Forelimb muscle (tissue), 1 donor: ENCODE measurements around the gene IFT80. TPM values are rescaled to one million over a fixed set of nuclear protein-coding genes. Genes with fewer than 3 reads are reported as not detected.
A peak's percentile ranks its signal among the peaks of the same experiment; 100 is the strongest.

Experiments
- DNase-seq: peaks from one replicate; pipeline ENCODE4 v3.0.0-alpha.2; 2013; ENCODE audit warnings: low read depth
- polyA plus RNA-seq: library from polyadenylated mRNA; unstranded; fragments of 120-200 nt; gene quantifications from one replicate; pipeline ENCODE4 v1.2.1, GENCODE V29; 2013; ENCODE audit not compliant: insufficient read length

The IFT80 gene
- polyA plus RNA-seq: 26.4 TPM

DNA sequence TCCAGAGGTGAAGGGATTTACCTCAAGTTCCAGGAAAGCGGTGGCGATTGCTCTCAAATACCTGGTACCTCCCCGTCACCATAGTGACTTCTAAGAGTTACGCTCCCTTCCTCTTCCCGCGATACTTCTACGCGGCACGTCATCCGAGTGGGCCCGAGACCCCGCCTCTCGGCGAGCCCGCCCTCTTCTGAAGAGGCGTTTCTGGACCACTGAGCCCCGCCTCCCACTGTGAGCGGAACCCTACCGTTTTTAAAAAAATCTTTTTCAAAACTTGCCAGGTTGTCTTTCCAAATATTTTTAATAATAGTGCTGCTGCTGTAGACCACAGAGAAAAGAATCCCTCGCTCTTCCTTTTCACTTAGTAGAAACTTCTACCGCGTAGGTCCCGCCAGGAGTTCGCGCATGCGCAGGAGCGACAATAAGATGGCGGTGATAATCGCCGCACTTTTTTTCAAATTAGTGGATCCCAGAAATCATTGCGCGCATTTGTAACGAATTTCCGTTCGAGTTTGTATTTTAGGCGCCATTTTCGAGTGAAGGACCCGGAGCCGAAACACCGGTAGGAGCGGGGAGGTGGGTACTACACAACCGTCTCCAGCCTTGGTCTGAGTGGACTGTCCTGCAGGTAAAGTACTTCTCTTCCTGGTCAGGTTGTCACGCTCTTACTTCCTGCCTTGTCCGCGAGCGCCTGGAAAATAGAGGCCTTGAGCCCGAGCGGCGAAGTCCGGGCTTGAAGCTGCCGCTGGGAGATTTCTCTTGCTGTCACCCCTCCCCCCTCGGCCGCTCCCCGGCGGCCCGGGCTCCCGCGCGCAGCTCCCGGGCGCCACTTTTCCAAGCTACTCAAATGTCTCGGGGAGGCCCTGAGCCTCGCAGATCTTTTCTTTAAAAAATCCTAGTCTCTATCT, at the start of gene IFT80, which contains the start of gene SMC4:
TSS of gene IFT80 (minus strand) at position 101 of the 905 bp plus-strand sequence. CDS start 14,625 bp downstream, outside the sequence.
TSS of gene SMC4 (plus strand) at position 526 of the 905 bp plus-strand sequence. CDS start 1,177 bp downstream, outside the sequence.
- DNase-seq: peak; percentile 92

DNA sequence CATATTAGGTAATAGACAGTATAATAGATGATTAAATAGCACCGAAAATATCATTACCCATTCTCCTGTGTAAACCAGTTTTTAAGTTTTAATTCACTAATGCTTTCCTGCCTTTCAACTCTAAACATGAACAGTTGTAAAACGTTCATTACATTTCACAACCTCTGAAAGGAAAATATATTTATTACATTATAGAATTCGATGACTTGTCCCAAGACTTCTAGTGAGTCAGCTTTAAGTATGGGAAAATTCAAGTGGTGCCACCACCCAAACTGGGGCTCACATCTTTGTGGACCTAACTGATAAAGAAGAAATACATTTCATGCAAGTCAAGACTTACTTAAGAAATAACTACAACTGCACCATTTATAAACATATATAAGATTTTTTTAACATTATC, 48.5 kb upstream of the IFT80 start:
- no peak for DNase-seq

DNA sequence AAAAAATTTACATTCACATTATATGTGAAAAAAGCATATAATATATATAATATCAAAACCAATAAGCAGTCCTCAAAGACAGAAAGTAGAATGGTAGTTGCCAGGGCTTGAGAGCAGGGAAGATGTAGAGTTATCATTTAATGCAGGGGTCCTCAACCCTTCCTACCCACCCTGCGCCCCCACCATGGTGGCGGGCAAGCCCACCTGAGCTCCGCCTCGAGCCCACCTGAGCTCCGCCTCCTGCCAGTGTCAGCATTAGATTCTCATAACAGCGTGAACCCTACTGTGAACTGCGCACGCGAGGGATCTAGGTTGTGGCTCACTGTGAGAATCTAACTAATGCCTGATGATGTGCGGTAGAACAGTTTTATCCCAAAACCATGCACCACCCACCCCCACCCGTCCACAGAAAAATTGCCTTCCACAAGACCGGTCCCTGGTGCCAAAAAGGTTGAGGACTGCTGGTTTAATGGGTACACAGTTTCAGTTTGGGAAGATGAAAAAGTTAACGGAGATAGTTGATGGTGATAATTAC, 47.6 kb upstream of the IFT80 start:
- DNase-seq: no peak

DNA sequence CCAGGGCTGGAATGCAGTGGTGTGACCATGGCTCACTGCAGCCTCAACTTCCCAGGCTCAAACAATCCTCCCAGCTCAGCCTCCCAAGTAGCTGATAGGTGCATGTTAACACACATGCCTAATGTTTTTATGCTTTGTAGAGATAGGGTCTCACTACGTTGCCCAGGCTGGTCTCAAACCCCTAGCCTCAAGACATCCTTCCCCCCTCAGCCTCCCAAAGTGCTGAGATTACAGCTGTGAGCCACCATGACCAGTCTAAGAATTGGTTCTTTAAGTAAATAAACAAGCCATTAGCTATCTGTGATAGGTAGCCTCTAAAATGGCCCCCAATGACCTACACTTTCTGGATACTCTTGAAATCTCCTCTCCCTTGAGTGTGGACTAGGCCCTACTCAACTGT, 46.8 kb upstream of the IFT80 start:
- DNase-seq: no peak

DNA sequence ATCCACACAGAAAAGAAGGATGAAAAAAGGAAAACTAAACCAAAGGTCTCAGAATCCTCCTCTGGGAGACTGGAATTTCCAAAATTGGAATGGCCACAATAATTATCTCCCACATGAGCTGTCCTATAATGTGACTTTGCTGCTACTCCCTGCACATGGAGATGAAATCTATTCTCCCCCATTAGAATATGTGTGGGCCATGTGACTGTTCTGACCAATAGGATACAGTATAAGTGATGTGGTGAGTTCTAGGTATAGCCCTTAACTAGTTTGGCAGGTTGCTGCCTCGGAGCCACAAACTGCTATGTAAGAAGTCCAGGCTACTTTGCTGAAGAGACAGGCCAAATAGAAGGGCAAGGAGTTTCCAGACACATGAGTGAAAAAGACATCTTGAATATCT, 45.4 kb upstream of the IFT80 start:
- DNase-seq: no peak

DNA sequence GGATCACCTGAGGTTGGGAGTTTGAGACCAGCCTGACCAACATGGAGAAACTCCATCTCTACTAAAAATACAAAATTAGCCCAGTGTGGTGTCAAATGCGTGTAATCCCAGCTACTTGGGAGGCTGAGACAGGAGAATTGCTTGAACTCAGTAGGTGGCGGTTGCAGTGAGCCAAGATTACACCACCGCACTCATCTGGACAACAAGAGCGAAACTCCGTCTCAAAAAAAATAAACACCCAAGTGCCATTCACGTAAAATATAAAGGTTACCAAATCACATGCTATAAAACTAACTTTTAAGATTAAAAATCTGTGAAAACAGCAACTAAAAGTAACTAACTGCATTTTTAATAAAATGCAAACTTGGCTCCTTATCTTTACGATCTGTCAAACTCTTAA, 41.7 kb upstream of the IFT80 start:
- no peak for DNase-seq

DNA sequence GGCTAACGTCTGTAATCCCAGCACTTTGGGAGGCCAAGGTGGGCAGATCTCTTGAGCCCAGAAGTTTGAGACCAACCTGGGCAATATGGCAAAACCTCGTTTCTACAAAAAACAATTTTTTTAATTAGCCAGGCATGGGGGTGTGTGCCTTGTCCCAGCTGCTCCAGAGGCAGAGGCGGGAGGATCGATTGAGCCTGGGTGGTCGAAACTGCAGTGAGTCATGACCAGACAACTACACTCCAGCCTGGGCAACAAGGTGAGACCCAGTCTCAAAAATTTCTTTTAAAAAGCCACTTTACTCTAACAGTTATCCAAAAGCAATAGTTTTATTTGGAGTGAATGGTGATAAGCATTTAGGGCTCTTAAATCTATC, 38.0 kb upstream of the IFT80 start:
- no peak for DNase-seq

DNA sequence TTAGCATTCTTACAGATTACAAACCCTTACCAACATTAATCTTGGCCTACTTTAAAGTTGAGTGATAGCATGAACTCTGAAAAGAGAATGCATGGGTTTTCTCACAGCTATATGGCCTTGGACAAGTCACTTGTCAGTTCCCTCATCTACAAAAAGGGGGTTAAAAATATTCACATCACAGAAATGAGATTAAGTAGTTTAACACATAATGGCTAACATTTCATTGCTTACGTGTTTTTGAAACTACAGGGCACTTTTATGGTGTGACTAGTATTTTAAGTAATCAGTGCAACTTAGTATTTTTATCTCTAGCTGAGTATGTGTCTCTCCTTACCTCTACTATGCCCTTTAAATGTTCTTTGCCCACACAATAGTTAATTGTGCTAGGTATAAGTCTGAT, 36.7 kb upstream of the IFT80 start:
- DNase-seq: no peak

DNA sequence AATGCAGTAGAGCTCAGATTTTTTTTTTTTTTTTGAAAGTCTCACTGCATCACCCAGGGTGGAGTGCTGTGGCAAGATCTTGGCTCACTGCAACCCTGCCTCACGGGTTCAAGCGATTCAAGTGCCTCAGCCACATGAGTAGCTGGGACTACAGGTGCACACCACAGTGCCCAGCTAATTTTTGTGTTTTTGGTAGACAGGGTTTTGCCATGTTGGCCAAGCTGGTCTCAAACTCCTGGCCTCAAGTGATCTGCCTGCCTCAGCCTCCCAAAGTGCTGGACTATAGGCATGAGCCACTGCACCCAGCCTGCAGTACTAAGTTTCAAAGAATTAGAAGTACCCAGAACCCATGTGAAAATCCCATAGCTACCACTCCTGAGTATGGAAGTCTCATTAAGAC, 36.1 kb upstream of the IFT80 start:
- no peak for DNase-seq

DNA sequence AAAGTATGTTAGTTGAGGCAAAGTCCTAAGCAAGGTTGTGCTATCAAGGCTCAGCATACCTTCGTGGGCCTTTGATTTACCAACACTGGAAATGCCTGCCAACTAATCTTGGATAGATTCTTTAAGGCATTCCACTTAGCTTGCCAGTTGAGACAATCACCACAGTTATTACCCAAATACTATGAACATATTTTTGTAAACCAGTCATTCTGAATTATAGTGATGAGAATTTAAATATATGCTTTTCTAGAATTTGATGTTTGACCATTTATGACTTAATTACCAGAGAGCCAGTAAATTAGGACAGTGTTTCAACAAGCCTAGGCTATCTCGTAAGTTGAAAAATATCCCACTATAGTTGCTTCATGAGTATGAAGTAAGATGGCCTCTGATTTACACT, 35.0 kb upstream of the IFT80 start:
- DNase-seq: no peak

DNA sequence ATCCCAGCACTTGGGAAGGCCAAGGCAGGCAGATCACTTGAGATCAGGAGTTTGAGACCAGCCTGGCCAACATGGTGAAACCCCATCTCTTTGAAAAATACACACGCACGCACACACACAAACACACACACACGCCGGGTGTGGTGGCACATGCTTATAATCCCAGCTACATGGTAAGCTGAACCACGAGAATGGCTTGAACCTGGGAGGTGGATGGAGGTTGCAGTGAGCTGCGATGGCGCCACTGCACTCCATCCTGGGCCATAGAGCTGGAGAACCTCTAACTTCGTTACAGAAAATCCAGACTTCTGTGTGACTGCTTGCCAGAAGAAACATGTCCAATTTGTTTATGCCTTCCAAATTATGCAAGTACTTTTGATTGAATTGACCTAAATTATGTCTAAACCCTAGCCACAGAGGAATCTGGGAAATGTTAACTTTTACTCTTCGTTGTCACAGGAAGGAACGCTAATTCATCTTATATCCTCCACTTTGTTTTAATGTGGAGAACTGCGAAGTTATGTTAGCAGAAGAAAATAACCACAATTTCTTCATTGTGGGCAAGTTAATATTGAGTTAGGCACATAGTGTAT, 28.9 kb upstream of the IFT80 start:
- no peak for DNase-seq

DNA sequence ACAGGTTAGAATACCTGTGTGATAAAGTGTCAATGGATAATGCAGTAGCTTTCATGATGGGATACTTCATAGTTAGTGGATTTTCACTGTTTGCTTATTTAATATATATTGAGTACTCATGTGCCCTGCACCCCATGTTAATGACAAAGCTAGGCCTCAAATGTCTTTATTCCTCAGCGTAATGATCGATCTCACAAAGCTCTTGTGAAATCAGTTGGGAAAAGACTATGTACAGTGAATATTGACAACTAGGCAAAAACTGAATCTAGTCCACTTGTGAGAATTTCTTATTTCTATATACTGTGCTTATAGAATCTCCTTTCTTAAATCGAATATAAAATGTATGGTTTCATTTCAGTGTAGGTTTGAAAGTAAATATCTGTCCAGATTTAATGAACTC, 18.3 kb upstream of the IFT80 start:
- DNase-seq: no peak

DNA sequence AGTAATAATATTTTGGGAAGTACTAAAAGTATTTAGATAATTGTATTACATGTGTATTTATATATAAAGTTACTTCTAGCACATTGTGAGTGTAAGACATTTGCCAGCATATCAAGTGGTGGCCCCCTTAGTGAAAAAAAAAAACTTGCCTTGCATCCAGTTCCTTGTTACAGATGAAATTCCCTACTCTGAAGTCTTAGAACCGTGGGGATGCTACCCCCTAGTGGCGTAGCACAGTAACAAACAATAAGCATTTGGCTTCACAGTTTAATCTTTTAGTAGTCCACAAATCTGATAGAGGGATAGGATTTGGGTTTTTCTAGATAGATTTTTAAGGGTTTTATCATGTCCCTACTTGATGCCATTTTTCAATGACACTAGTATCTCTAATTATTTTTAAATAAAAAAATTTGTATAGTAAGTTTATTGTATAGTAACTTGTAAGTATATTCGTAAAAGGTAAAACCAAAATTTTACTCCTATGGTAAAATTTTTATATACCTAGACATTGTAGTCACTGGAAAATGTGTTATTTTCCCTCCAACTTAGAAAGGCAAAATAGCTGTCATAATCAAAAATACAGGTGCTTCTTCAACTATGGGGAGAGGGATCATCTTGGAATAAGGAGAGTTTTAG, 14.7 kb upstream of the IFT80 start:
- no peak for DNase-seq

DNA sequence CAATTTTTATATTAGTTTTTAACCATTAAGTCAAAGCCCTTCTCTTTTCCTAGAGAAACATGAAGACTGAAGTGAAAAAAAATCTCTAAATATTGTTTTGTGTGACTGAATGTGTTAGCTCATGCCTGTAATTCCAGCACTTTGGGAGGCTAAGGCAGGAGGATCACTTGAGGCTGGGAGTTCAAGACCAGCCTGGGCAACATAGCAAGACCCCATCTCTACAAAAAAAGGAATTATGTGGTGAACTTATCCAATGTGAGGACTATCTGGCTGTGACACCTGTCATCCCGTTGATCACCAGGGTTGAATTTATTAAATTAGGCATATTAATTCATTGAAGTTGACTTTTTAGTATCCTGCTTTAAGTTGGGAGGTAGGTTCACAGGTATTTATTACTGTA, 13.5 kb upstream of the IFT80 start:
- no peak for DNase-seq

DNA sequence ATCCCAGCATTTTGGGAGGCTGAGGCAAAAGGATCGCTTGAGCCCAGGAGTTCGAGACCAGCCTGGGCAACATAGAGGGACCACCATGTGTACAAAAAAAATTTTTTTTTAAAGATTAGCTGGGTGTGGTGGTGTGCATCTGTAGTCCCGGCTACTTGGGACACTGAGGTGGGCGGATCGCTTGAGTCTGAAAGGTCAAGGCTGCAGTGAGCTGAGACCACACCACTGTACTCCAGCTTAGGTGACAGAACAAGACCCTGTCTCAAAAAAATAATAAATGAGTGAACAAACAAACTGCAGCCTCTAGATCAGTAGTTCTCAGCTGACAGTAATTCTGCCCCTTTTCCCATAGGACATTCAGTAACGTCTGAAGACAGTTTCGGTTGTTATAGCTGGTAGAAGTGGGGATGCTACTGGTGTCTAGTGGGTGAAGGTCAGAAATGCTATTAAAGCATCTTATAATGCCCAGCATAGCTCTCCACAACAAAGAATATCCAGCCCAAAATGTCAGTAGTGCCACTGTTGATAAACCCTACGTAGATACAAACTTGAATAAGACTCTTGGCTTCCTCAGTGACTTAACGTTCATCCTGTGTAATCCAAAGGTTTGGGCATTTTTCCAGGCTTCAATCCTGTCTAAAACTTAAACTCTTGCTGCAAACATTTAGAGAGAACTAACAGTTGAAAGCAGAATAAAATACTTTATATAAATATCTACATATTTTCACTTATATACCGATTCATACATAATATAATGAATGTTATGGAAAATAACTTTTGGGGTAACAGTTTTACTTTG, 11.0 kb upstream of the IFT80 start:
- no peak for DNase-seq

DNA sequence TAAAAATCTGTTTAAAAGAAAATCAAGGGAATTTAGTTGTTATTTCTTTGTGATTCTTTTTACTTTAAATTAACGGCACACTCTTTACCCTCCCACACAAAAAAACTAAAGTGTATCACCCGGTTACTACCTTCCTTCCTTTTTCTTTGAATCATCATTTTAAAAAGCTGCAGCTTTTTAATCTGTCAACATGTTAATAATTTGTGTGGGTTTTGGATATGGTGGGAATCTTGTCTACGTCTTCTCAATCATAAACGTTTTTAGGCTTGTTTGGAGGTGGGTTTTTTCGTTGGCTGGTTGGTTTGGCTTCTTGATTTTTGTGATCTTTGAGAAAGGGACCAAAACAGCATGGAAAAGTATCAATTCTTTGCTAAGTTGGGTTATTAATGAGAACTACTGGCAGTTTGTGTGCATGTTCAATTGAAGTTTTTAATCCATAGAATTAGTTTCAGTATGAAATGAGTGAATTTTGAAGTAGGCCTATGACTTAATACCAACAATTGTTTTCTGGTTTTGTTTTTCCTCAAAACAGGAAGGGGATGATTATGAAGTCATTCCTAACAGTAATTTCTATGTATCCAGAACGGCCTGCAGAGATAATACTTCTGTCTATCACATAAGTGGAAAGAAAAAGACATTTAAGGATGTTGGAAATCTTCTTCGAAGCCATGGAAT, 4.9 kb upstream of the IFT80 start:
- no peak for DNase-seq

DNA sequence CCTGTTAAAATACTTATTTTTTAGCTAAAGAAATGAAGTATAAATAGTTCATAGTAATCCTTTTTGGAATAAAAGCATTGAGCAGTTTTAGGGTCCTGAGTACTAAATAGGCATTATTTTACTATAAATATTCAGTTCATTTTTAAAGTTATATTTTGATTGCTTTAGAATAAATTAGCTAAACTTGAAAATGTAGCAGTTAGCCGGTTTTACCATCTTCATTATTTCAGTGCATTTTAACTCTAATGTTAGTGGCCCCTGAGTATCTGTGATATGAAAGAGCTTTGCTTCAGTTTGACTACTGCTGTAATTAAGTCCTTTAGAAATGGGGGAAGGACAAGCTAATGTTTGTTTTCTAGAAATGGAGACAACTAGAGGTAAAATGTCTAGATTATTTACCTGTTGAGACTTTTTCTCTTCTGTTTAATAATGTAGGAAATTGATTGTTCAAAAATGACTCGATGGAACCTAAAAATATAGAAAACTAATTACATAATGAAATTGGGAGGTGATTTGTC, 4.1 kb upstream of the IFT80 start:
- DNase-seq: no peak

DNA sequence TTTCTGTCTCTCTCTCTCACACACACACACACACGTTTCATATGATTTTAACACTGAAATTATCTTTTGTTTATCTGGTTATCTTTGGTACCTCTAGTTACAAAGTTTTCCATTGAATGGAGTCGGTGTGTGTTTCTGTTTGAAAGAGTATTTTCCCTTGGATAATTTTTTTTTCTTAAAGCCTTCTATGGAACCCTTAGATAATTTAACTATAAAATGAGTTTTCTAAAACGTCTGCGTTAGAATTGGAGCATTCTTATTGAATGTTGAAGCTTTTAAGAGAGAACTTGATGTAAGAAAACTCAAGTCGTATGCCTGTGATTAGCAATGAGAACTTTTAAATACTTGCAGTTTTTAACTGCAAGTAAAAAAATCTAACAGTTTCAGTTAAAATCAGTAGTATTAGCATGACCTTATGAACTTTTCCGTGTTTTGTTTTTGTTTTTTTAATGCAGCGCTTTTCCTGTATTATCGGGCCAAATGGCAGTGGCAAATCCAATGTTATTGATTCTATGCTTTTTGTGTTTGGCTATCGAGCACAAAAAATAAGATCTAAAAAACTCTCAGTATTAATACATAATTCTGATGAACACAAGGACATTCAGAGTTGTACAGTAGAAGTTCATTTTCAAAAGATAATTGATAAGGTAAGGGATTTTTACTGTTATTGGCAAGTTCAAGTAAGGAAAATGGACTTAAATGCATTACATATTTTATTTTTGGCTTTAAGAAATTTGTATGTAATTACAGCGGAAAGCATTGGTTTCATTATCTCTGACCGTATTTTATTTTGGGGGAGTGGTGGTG, 3.4 kb upstream of the IFT80 start:
- DNase-seq: no peak

DNA sequence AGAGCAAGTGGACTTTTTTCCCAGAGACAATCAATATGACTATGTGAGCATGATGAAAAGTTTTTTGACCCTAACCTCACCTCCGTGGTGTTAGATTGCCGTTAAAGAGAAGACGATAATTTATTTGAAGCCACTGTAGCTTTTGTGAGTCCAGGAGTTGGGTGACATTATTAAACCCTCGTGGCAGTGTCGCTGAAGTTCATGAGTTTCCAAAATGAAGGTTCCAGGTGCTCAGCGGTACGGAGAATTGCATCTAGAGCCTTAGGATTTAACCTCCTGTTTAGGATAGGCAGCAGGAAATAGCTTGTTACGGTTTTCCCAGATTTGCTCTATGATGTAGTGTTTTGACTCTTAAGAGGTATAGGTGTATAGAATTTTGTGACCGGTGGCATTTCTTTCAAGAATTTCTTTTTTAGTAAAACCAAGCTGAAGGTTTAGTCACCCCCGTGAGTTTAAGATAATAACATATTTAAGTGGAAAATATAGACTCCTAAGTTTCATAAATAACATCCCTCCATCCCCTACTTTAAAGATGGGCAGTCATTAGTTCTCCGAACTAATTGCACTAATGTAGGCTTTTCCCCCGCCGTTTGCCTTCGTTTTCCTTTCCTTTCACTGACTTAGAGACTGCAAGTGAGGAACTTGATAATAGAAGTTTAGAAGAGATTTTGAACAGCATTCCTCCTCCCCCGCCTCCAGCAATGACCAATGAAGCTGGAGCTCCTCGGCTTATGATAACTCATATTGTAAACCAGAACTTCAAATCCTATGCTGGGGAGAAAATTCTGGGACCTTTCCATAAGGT, 2.5 kb upstream of the IFT80 start:
- no peak for DNase-seq
